Limb (tissue), 2 donors: Measurements from ENCODE around the gene GPC3.
A peak's percentile ranks its signal among the peaks of the same experiment; 100 is the strongest.

Source experiments
- DNase-seq, 2 donors: peaks; one replicate each; pipeline ENCODE4 v3.0.0-alpha.2; 2016; ENCODE audit errors: extremely low spot score in 2 of 2

GPC3 gene

DNA sequence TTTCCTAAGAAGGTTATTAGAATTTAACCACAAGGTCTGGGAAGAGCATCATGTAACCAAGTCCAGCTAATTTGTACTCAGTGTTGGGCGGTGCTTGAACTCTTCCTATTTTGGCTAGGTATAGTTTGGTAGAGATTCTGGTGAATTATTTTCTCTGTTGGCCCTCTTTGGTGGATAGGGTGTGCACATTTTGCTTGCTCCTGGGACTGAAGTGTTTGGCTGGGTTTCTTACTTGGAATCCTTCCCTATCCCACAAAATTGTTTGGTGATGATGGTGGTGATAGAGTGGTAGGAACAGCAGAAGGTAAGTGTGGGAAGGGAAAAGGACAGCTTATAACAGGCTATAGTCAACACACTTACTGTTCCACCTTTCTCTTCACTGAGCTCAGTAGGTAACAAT, 375.3 kb downstream of the GPC3 start:
- no peak for DNase-seq

DNA sequence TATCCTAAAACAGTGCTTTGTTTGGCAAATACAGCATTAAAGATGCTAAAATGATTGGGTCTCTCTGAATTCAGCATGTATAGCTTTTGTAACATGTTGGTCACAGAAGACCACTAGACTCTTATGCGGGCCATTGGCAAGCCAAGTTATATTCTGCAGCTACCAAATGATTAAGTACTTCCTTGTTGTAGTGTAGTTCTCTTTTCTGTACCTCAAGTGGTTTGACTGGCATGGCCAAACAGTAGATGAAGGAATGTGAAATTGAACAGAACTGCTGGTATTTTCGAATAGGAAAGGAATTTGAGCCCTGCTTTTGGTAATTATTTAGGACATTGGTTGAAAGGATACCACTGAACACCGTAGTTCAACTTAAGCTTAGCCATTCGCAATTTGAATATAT, 376.2 kb downstream of the GPC3 start:
- no peak for DNase-seq

DNA sequence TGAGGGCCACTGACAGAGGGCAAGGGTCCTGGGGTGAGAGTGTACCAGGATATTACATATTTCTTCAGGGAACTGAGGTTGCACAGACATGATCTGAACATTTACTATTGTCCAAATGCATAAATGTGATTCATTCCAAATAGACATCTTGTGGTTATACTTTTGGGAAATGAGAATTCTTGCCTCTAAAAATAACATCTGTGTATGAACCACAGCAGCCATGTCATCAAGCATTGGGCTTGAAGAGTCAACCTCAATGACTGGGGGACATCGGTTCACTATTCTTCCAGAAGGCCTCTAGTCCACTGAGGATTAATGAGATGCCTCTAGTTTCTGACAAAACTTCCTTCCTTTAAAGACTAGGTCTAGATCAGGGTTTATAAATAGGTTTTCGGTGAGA, 377.0 kb downstream of the GPC3 start:
- DNase-seq = no peak

DNA sequence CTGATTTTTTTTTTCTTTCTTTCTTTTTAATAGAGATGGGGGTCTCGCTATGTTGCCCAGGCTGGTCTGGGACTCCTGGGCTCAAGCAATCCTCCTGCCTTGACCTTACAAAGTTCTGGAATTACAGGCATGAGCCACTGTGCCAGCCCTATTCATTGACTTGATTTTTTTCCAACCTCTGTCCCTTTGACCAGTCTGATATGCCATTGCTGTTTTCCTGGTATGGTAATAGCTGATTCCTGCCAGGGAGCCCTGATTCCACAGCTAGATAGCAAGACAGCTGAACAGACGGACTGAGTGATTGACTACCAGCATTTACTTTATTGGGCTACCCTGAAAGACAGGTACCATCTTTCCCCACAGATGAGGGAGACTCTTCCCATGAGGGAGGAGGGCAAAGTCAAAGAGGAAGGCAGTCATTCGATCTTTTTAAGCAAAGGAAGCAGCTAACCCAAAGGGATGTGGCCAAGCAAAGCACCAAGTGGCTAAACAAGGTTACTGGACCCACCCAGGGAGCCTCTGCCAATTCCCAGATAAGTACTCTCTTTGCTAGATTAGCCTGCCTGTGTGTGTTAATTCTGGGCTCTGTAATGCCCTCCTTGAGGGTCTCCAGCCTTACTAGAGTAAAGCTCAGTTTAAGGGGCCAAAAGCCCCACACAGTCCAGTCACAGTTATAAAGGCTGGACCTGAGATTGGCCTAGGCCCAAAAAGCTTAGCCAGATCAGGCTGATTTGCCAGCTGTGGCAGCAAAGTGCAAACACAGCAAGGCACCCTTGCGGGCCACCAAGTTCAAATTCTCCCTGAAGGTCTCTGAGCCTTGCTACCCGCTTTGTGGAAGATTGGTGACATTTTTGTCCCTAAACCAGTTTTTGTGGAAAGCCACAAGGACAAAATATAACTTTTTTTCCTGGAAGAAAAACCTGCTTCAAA, 377.7 kb downstream of the GPC3 start:
- DNase-seq = no peak

DNA sequence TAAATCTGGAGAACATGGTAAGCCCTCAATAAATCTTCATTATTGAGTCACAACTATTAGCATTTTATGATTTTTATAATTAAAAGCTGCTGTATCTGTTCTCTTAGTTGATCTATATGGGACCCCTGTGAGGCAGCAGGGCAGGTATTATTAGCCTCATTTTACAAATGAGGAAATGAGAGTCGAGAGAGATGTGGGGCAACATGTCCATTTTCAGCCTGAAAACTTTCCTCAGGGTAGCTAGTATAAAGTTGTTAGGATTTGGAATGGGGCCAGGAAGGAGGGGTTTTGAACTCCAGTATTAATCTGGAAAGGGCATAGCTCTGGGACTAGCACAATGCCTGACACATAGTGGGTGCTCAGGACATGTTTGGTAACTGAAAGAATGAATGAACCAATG, 378.4 kb downstream of the GPC3 start:
- DNase-seq = no peak

DNA sequence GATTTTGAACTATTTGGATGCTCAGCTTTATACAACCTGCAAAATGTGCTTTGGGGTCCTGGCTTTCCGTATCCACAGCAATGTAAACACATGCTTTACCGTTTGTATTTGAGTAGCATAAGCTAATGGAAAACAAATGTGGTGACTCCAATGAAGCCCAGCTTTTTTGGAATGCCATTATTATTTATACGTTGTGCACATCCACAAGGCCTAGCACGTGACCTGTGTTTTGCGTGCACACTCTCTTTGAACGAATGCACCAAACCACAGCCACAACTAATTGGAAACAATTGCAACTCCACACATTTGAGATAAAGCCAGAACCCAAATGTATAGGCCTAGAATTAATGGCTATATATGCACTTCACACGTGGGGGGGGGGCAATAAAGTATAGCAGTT, 380.6 kb downstream of the GPC3 start:
- peak in 1 of 2 donors; percentile 24 for DNase-seq

DNA sequence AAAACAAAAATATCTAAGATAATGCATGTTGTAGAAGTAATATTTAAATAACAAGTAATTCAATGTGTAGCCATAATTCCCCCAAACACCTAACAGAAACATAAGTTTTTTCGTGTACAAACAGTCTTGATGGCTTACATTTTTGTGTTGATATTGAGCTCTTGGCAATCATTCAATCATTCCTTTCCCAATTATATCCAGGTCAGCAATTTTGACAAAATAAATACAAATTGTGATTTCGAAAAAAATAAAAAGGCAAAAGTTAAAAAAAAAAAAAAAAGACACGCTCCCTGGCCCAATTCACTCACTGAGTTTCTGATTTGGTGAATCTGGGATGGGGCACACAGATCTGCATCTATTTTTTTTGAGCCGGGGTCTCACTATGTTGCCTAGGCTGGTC, 382.5 kb downstream of the GPC3 start:
- no peak for DNase-seq

DNA sequence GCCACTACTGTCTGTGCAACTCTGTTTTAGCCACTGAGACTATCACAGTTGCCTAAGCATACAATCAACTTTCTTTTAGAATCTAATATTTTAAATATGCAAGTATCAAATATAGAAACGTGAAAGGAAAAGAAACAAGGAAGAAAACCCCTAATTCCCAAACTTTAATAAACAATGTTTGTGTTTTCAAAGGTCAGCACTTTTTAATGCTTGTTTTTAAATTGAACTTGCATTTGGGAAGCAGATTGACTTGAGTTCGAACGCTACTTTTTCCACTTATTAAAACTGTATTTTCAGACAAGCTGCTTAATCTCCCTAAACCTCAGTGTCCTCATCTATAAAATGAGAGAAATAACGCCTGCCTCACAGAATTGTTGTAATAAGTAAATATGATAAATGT, 384.3 kb downstream of the GPC3 start:
- DNase-seq = no peak

DNA sequence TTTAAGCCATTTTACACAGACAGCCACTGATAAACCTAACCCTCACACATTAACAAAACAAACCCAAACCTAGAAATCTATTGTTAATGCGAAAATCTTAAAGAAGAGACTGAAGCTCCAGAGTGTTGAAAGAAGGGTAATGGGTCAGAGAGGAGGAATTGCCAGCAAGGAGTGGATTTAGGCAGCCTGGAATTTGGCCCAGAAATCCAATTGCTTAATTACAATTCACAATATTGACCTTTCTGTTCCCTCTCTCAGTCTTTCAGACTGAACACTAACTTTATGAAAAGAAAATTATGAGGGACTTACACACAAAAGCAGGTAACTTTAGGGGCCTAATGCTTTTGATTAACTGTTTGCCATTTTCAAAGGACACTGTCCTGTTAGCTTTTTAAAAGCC, 384.9 kb downstream of the GPC3 start:
- no peak for DNase-seq

DNA sequence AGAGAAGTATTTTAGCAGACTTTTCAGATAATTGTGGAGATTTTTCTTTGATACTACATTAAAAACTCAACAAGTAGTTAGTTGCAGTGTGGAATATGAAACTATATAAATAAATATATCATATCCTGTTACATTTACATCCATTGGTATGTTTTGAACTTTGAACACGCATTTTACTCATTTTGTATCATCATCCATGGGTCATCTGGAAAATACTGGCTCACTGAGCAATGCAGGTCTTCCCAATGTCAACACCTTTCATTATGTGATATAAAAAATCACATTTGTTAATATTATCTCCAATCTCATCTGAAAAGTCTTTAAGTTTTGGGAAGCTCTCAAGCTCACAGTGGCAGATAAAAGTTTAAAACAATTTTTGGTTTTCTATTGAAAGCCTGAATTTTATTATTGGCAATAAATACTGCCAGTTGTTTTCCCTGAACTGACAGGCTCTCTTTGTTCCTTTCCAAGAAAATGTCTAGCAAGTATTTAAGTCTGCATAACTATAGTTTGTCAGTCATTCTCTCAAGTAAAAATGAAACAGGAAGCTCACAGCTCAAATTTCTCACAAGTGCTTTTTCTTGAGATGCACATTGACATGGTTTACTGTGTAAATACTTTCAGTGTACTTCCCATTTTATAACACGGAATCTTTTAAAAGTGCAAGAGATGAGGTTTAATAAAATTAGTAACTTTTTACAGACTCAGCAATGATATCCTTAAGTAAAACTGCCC, 386.6 kb downstream of the GPC3 start:
- DNase-seq = no peak

DNA sequence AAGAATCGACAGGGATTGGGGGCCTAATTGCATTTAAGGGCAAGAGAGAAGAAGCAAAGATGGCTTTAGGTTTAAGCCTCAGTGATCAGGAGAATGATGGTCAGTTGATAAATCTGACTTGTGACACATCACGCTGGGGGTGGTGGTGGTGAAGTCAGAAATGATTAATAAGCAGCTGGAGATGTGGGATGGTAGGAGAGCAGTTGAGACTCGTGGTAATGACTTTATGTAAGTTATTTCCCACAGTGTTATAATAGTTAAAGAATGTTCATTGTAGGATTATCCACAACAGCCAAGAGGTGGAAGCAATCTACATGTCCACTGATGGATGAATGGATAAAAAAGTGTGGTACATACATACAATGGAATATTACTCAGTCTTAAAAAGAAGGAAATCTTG, 391.2 kb downstream of the GPC3 start:
- DNase-seq = no peak

DNA sequence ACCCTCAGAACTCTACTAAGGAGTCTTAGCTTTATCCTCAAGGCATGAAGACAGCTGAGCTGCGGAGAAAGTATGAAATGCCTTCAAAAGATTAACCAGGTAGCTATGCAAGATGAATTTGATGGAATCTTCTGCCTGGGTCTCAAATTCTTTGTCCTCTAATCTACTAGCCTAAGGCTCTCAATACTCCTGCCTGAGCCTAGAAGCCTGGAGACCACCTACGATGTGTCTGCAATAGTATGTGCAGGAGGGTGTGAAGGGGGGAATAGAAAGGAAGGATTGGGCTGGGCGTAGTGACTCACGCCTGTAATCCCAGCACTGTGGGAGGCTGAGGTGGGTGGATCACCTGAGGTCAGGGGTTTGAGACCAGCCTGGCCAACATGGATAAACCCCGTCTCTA, 391.9 kb downstream of the GPC3 start:
- DNase-seq = no peak

DNA sequence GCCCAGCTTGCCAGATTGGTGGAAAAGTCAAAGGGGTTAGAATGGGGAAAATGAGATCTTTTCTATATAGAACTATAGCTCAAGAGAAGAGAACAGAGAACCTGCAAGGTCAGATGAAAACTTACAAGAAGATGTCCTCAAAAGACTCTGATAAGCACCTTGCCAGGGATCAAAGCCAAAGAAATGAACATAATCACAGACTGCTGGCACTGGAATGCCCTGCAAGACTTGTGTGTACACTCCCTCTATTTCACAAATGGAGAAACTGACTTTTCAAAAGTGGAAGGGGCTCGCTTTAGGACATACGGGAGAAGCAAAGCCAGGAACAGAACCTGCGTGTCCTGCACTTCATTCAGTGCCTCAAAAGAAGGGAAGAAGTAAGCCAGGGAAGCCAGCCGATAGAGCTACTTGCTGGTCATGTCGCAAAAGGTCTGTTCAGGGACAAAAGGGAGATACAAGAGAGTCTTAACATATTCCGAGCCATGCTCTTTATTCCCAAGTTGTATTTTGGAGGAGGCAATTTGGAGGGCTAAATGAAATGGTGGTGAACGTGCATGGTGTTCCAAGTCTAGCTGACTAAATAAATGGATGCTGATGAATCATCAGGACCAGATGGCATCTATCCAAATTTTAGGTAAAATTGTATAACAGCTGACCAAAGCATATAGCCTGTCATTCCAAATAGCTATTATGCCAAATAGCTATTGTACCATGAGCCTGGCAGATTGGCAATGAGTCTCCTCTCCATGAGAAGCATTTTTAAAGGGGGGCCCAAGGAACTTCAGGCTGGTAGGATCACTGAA, 394.5 kb downstream of the GPC3 start:
- DNase-seq = no peak

DNA sequence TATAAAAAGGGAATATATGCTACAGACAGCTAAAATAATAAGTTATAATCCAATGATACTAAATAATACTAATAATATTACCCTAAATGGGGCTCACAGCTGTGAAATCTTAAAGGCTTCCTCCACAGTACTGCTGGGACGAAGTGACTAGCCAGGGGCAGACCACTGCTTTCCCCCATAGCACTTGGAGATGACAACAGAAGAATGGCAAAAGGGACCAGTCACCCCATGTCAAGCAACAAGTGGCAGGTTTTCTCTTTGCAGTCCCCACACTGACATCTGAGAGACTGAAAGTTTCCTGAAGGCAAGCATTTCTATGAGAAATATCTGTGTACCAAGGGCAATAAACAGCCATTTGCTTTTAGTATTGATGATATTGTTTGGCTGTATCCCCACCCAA, 396.6 kb downstream of the GPC3 start:
- no peak for DNase-seq

DNA sequence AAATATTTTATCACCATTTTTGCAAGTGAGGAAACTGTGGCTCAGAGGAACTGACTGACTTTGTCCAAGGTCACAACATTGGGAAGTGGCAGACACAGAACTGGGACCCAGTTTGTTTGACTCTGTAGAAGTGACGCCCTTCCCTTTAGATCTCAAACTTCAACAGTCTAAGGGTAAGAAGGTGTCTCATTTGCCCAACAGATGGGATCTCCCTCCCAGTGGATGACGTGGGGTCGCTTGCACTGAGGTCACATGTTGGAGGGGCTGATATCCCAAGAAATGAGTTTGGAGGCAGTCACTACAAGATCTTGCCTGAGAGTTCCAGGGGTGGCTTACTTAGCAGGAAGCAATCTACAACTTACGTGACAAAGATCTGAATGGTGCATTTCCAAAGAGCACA, 397.6 kb downstream of the GPC3 start:
- DNase-seq = no peak

DNA sequence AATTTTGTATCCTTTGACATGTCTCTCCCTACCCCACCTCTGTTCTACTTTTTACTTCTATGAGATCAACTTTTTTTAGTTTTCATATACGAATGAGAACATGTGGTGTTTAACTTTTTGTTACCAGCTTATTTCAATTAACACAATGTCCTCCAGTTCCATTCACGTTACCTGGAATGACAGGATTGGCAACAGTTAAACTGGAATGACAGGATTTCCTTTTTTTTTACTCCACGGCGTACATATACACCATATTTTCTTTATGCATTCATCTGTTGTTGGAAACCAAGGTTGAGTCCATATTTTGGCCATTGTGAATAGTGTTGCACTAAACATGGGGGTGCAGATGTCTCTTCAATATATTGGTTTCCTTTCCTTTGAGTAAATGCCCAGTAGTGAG, 398.3 kb downstream of the GPC3 start:
- no peak for DNase-seq

DNA sequence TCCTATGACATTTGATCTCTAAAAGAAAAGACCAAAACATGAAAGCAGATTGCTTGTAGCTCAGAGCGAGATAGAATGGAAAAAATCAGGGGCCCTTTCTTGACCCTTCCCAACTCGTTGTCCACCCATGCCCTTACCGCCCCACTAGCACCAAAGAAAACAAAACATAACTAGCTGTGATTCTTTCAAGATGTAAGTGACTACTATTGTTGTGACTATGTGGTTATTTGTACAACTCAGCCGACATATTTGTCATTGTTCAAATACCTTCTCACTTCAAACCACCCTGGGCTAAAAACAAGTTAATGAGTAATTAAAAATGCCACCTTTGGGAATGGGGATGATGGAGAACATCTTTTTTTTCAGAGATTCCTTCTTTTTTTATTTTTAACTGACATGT, 399.0 kb downstream of the GPC3 start:
- DNase-seq = no peak

DNA sequence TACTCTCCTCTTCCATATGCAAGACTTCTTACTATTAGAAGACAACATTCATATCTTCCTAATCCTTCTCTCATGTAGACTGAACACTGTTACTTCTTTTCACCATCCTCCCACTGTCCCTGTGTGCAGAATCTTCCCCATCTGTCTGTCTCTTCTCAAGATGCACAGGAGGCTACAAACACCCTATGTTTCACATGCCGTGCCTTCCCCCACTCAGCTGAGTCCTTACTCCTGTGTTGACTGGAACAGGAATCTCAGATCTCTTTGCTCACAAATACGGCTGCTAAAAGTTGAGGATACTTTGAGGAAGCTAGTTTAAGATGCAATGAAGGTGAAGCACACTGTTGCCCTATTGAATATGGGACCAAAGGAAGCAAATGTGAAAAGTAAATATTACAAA, 401.6 kb downstream of the GPC3 start:
- DNase-seq = no peak

DNA sequence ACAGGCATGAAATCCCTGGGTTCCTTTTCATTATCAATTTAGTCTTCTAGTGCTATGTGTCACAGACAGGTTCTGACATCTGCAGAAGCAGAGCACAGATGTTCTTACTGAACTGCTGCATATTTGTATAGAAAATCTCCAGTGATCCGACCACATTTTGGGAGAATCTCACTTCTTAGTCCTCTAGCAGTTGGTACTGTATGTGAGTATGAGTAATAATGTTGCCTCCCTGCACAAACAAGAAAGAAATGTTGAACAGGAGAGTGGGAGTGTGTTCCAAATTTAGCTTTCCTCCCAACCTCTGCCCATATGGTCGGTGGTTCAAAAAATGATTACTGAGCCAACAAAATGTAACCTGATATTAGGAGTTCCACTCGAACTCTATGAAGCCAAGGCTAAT, 404.8 kb downstream of the GPC3 start:
- DNase-seq = no peak

DNA sequence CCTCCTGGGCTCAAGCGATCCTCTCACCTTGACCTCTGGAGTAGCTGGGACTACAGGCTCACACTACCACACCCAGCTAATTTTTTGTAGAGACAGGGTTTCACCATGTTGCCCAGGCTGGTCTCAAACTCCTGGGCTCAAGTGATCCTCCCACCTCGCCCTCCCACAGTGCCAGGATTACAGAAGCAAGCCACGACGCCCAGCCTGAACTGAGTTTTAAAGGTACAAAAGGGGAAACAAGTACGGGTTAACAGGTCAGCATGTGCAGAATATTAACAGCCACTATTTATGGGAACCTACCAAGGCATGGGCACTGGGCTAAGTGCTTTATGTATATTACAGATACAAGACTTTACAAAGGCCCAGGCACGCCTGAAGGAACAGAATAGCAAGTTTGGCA, 405.8 kb downstream of the GPC3 start:
- no peak for DNase-seq

DNA sequence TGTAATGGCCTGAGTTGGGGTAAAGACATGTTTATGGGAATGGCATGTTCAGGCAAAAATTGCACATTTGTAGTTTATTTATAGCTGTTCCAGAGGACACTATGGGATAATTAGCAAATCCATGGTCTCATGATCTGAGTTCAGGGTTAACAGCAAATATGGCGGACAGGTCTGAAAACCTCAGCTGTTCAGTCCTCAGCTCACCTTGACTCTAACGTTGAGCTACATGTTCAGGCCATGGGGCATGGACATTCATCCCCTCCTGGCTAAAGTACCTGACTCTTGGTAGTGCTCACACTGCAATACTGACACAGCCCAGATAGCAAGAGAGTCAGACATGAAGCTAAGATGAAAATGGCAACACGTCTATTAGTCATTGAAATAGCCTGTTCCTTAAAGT, 408.5 kb downstream of the GPC3 start:
- no peak for DNase-seq

DNA sequence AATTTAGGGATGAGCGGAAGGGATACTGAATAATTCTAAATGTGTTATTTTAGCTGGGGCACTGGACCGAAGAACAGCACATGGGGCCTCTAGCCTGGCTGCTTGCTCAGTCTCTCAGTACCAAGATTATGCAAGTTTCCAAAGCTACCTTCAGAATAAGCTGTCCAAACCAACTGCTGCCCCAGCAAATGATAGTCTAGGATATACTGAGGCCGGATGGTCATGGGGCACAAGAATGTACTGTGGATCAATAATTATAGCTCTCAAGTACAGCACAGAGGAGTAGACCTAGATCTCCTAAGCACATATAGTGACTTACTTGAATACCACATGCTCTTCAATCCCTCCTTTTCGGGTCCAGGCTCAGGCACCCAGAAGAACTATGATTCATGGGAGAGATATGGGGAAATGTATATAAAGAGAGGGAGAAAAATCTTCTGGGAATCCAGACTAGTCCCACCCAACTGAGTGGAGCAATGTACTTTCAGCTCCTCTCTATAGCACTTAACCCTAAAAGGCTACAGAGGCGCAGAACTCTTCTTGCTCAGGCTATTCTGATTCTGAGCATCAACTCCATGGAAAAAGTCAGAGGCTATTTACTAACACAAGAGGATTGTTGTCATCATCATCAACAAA, 409.8 kb downstream of the GPC3 start:
- DNase-seq = no peak
